Liver (tissue), 9 donors: ENCODE measurements around the gene CCN2. TPM values are rescaled to one million over a fixed set of nuclear protein-coding genes. Genes with fewer than 3 reads are reported as not detected.

Experiments
- DNase-seq: peaks from one replicate; pipeline ENCODE4 v3.0.0-alpha.2; 2017; ENCODE audit warnings: low spot score
- H3K27ac ChIP-seq, 2 donors: one replicate each; pipeline ENCODE4 v1.7.0; 2013; ENCODE audit warnings: inconsistent platforms in 2 of 2, low read length in 2 of 2, control low read depth in 1 of 2, low read depth in 1 of 2, mild to moderate bottlenecking in 1 of 2
- H3K27me3 ChIP-seq, 4 donors: one replicate each; pipeline versions ENCODE4 v1.6.1 to v1.7.0; 2013; ENCODE audit warnings: low read length in 3 of 4, inconsistent platforms in 1 of 4, mild to moderate bottlenecking in 1 of 4, moderate library complexity in 1 of 4; ENCODE audit not compliant: control insufficient read depth in 4 of 4, insufficient read depth in 4 of 4
- H3K36me3 ChIP-seq, 4 donors: one replicate each; pipeline versions ENCODE4 v1.6.1 to v1.7.0; 2013; ENCODE audit warnings: low read length in 3 of 4, mild to moderate bottlenecking in 3 of 4, low read depth in 1 of 4, moderate library complexity in 1 of 4; ENCODE audit not compliant: control insufficient read depth in 4 of 4, insufficient read depth in 3 of 4
- H3K4me1 ChIP-seq, 4 donors: one replicate each; pipeline versions ENCODE4 v1.6.1 to v1.7.0; 2013; ENCODE audit warnings: low read length in 3 of 4, mild to moderate bottlenecking in 3 of 4, moderate library complexity in 1 of 4; ENCODE audit not compliant: control insufficient read depth in 4 of 4, insufficient read depth in 4 of 4
- H3K4me3 ChIP-seq, 3 donors: one replicate each; pipeline versions ENCODE4 v1.6.1 to v1.7.0; 2013; ENCODE audit warnings: low read length in 3 of 3, control low read depth in 1 of 3, low read depth in 1 of 3, mild to moderate bottlenecking in 1 of 3
- H3K9ac ChIP-seq, 2 donors: one replicate each; pipeline ENCODE4 v1.7.0; 2013; ENCODE audit warnings: low read length in 2 of 2, mild to moderate bottlenecking in 2 of 2, moderate library complexity in 2 of 2, control low read depth in 1 of 2, low read depth in 1 of 2
- H3K9me3 ChIP-seq, 4 donors: one replicate each; pipeline versions ENCODE4 v1.6.1 to v1.7.0; 2013; ENCODE audit warnings: low read length in 3 of 4; ENCODE audit not compliant: control insufficient read depth in 4 of 4
- CTCF ChIP-seq: fragments of 150-350 bp; IDR thresholded peaks from 2 replicates; pipeline ENCODE4 v1.5.1; 2017; ENCODE audit warnings: improper control_type of control experiment, low read depth, low read length; ENCODE audit not compliant: missing input control
- EGR1 ChIP-seq, 2 donors: IDR thresholded peaks; 2 replicates each; pipeline ENCODE4 v1.6.1; 2016 to 2018; ENCODE audit warnings: antibody characterized with exemption in 2 of 2, low read depth in 2 of 2
- FOXA1 ChIP-seq: IDR thresholded peaks from 2 replicates; pipeline ENCODE4 v1.6.1; 2016; ENCODE audit warnings: antibody characterized with exemption
- FOXA2 ChIP-seq: IDR thresholded peaks from 2 replicates; pipeline ENCODE4 v1.6.1; 2016; ENCODE audit warnings: antibody characterized with exemption
- GABPA ChIP-seq, 2 donors: IDR thresholded peaks in 1 of 2; conservative IDR thresholded peaks in 1 of 2; 2 replicates each; pipeline ENCODE4 v1.6.1; 2016; ENCODE audit warnings: antibody characterized with exemption in 2 of 2, mild to moderate bottlenecking in 1 of 2, moderate library complexity in 1 of 2
- HNF4A ChIP-seq, 2 donors: conservative IDR thresholded peaks; 2 replicates each; pipeline ENCODE4 v1.6.1; 2016; ENCODE audit warnings: antibody characterized with exemption in 2 of 2, mild to moderate bottlenecking in 2 of 2
- HNF4G ChIP-seq: IDR thresholded peaks from 2 replicates; pipeline ENCODE4 v1.6.1; 2016; ENCODE audit warnings: antibody characterized with exemption
- JUND ChIP-seq, 2 donors: IDR thresholded peaks; 2 replicates each; pipeline ENCODE4 v1.6.1; 2016; ENCODE audit warnings: antibody characterized with exemption in 2 of 2
- MAX ChIP-seq: IDR thresholded peaks from 2 replicates; pipeline ENCODE4 v1.6.1; 2016; ENCODE audit warnings: antibody characterized with exemption
- NR2F2 ChIP-seq: IDR thresholded peaks from 2 replicates; pipeline ENCODE4 v1.6.1; 2016; ENCODE audit warnings: antibody characterized with exemption
- RAD21 ChIP-seq, 2 donors: IDR thresholded peaks; 2 replicates each; pipeline ENCODE4 v1.6.1; 2016; ENCODE audit warnings: antibody characterized with exemption in 2 of 2, mild to moderate bottlenecking in 2 of 2
- RXRA ChIP-seq, 2 donors: IDR thresholded peaks; 2 replicates each; pipeline ENCODE4 v1.6.1; 2017 to 2018; ENCODE audit warnings: antibody characterized with exemption in 2 of 2, mild to moderate bottlenecking in 1 of 2
- SP1 ChIP-seq: IDR thresholded peaks from 2 replicates; pipeline ENCODE4 v1.6.1; 2018; ENCODE audit warnings: antibody characterized with exemption, mild to moderate bottlenecking
- TAF1 ChIP-seq: conservative IDR thresholded peaks from 2 replicates; pipeline ENCODE4 v1.6.1; 2016; ENCODE audit warnings: antibody characterized with exemption, mild to moderate bottlenecking
- YY1 ChIP-seq: IDR thresholded peaks from 2 replicates; pipeline ENCODE4 v1.6.1; 2016; ENCODE audit warnings: antibody characterized with exemption, mild to moderate bottlenecking
- ZBTB33 ChIP-seq: IDR thresholded peaks from 2 replicates; pipeline ENCODE4 v1.6.1; 2016; ENCODE audit warnings: antibody characterized with exemption
- WGBS: extraction: QIAGEN DNeasy Blood & Tissue Kit; methylation state at CpG from one replicate; pipeline ENCODE4 v1.1.7; 2013; 5-methylcytosine and 5-hydroxymethylcytosine counted together
- polyA plus RNA-seq, 2 donors: library from polyadenylated mRNA; stranded (reverse) in 1 of 2; unstranded in 1 of 2; fragments of 200-250 nt in 1 of 2; fragments of >200 nt in 1 of 2; fragmentation: Nextera tagmentation in 1 of 2; extraction: Ambion mirVana in 1 of 2; gene quantifications; one replicate each; pipeline versions ENCODE4 v1.2.1 to v1.2.3, GENCODE V29; 2013 to 2015
- total RNA-seq, 2 donors: library from RNA; depleted of rRNA; stranded (reverse); fragments of >200 nt; gene quantifications; one replicate each; pipeline ENCODE4 v1.2.3, GENCODE V29; 2014
- TF ChIP-seq, protein P1 (sequence below): IDR thresholded peaks from 2 replicates; pipeline ENCODE4 v1.6.1; 2016; ENCODE audit warnings: antibody characterized with exemption, mild to moderate bottlenecking
- TF ChIP-seq, protein P2 (sequence below): IDR thresholded peaks from 2 replicates; pipeline ENCODE4 v1.6.1; 2016; ENCODE audit warnings: antibody characterized with exemption
- donor health status: healthy.
- donor health status: healthy.
- donor health status: healthy.
- donor health status: healthy.
- donor health status: healthy.

CCN2 gene
- total and polyA plus RNA-seq, 4 donors: 7.3 to 26.9 (median 19.5) TPM

GRCh38 chr6:131910956-131911355, 40.2 kb downstream of the CCN2 start:
- Histone ChIP-seq H3K4me1 (no peaks in the 10 kb centered on the region), H3K9me3 (no peaks in the 10 kb centered on the region), H3K27me3 (no peaks in the 10 kb centered on the region), H3K27ac (no peak overlapping the region), H3K36me3 (no peaks in the 10 kb centered on the region), H3K9ac (no peak overlapping the region), H3K4me3 (no peak overlapping the region)
- TF ChIP-seq SP1 (no peak), CTCF (no peak), MAX (no peak), RXRA (IDR thresholded peaks at IDR 0.05) (no peak), FOXA1 (no peak), GABPA (IDR thresholded peaks at IDR 0.05 in 1 of 2, conservative IDR thresholded peaks at IDR 0.05 in 1 of 2) (no peak), YY1 (no peak), NR2F2 (no peak), JUND (IDR thresholded peaks at IDR 0.05) (no peak), EGR1 (IDR thresholded peaks at IDR 0.05; ENCODE audit: low read depth in 2 of 2) (no peak), HNF4A (conservative IDR thresholded peaks at IDR 0.05) (no peak), HNF4G (no peak), FOXA2 (no peak), RAD21 (IDR thresholded peaks at IDR 0.05) (no peak), ZBTB33 (no peak), TAF1 (no peak)
- TF ChIP-seq, protein P1, sequence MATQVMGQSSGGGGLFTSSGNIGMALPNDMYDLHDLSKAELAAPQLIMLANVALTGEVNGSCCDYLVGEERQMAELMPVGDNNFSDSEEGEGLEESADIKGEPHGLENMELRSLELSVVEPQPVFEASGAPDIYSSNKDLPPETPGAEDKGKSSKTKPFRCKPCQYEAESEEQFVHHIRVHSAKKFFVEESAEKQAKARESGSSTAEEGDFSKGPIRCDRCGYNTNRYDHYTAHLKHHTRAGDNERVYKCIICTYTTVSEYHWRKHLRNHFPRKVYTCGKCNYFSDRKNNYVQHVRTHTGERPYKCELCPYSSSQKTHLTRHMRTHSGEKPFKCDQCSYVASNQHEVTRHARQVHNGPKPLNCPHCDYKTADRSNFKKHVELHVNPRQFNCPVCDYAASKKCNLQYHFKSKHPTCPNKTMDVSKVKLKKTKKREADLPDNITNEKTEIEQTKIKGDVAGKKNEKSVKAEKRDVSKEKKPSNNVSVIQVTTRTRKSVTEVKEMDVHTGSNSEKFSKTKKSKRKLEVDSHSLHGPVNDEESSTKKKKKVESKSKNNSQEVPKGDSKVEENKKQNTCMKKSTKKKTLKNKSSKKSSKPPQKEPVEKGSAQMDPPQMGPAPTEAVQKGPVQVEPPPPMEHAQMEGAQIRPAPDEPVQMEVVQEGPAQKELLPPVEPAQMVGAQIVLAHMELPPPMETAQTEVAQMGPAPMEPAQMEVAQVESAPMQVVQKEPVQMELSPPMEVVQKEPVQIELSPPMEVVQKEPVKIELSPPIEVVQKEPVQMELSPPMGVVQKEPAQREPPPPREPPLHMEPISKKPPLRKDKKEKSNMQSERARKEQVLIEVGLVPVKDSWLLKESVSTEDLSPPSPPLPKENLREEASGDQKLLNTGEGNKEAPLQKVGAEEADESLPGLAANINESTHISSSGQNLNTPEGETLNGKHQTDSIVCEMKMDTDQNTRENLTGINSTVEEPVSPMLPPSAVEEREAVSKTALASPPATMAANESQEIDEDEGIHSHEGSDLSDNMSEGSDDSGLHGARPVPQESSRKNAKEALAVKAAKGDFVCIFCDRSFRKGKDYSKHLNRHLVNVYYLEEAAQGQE: no peak
- TF ChIP-seq, protein P2, sequence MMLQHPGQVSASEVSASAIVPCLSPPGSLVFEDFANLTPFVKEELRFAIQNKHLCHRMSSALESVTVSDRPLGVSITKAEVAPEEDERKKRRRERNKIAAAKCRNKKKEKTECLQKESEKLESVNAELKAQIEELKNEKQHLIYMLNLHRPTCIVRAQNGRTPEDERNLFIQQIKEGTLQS: no peak
- no peak for DNase-seq
- WGBS: 75% methylated on average over 4 of the region's 4 CpGs

DNA sequence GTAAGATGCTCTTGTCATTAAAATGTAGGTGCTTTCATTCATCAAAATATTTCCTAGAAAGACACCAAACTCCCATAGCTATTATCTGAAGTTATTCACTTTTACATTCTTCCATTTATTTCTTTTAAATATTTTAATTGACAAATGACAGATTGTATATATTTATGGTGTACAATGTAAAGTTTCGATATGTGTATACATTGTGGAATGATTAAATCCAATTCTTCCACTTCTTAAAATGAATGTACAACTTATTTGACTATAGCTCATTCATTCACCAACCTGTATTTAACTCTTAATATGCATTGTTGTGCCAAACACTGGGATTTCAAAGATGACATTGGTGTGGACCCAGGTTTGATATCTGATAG, 41.0 kb downstream of the CCN2 start:
- H3K36me3 ChIP-seq: no peaks in the 10 kb centered on the region
- DNase-seq: no peak
- H3K4me1 ChIP-seq: no peaks in the 10 kb centered on the region
- H3K27ac ChIP-seq: no peak overlapping the region
- no peak overlapping the region for H3K4me3 ChIP-seq
- H3K9ac ChIP-seq: no peak overlapping the region
- H3K9me3 ChIP-seq: no peaks in the 10 kb centered on the region
- WGBS: 88% methylated on average over 1 of the region's 1 CpG
- H3K27me3 ChIP-seq: no peaks in the 10 kb centered on the region
- TF ChIP-seq EGR1 (IDR thresholded peaks at IDR 0.05; ENCODE audit: low read depth in 2 of 2): no peak
- no peak for TF ChIP-seq CTCF
- TF ChIP-seq GABPA (IDR thresholded peaks at IDR 0.05 in 1 of 2, conservative IDR thresholded peaks at IDR 0.05 in 1 of 2): no peak
- no peak for TF ChIP-seq HNF4A (conservative IDR thresholded peaks at IDR 0.05)
- TF ChIP-seq HNF4G: no peak
- TF ChIP-seq RXRA (IDR thresholded peaks at IDR 0.05): no peak
- TF ChIP-seq, protein P1: no peak
- TF ChIP-seq TAF1: no peak
- TF ChIP-seq FOXA2: no peak
- TF ChIP-seq YY1: no peak
- TF ChIP-seq, protein P2: no peak
- TF ChIP-seq SP1: no peak
